HG03039 (cell line): Measurements from ENCODE around the gene SDK1.

Experiments used
- ATAC-seq: cut with Tn5 transposase; IDR thresholded peaks from one replicate; pipeline ENCODE4 v1.9.1; 2021; ENCODE audit warnings: mild to moderate bottlenecking, moderate library complexity; ENCODE audit not compliant: unreplicated experiment

SDK1 gene

GRCh38 chr7:3861386-3861785 lies 560.3 kb downstream of the SDK1 start:
- no peak for ATAC-seq

DNA sequence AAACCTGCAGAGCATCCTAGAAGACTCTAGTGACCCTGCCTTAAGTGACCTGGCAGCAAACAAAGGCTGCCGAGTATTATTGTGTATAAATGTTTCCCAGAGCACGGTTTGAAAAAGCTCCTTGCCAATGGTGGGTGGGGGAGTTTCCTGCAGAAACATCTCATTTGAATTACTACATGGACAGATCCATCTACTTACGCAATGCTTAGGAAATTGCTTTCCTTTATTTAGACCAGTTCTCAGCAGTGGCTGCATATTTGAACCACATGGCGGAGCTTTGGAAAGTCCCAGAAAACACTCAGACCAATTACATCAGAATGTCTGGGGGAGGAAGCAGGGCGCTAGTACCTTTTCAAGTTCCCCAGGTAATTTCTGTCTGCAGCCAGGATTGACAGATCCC lies 560.9 kb downstream of the SDK1 start:
- ATAC-seq: no peak

GRCh38 chr7:3862774-3863173 lies 561.7 kb downstream of the SDK1 start:
- no peak for ATAC-seq

DNA sequence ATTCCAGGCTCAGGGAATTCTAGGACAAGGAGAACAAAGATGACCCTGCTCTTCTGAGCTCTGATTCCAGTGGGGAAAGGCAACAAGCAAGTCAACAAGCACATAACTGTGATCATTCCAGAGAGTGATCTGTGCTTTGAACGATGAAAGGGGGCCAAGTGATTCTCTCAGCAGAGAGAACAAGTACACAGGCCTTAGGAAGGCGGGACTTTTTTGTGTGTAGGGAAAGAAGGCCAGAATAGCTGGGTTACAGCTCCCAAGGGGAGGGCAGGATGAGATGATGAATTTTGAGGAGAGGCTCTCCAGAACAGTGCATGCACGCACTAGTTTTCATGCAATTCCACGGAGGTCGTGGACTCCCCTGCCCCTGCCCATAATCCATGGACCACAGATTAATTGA lies 565.2 kb downstream of the SDK1 start:
- no peak for ATAC-seq

DNA sequence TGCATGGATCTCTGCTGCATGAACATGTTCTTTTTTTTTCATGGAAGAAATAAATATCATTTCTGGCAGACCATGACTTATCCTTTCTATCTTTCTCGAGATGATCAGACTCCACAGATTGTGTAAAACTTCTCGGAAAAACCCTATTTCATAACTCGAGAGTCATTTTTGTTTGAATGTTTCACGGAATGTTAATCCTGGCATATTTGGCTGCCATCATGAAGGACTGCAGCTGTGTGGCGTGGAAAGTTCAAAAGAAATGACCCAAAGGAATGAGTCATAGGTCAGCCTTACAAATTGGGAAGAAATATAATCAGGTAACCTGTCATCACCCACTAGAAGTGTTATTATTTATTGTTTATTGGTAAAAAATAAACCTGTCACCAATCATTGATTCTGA lies 566.8 kb downstream of the SDK1 start:
- no peak for ATAC-seq

DNA sequence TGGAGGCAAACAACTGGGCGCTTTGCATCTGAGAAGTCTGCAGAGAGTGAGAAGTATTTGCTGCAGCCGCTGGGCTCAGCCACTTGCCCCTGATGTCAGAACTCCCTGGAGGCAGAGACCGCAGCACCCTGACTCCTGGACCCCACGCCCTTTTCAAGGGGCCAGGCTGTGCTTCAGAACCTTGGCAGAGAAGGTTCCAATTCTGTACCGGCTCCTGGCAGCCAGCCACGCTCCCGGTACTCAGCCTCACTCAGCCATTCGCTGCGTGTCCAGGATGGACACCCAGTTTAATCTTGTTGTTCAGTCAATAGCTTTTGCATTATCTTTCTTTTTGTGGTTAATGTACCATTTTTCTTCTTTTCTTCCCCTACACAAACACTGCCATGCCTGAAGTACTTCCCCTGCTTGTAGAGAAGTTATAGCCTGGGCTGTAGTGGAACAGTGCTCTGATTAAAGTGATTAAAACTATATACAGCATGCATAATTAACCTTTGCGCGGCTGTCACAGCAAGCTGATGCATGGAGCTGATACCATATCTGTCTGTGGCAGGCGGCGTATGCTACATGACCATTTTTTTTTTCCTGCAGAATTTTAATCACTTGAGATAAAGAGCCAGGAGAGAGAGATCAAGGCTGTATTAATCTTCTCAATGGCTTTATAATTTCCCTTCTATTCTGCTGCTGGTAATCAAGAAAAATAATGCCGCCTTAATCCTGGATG lies 578.5 kb downstream of the SDK1 start:
- no peak for ATAC-seq

DNA sequence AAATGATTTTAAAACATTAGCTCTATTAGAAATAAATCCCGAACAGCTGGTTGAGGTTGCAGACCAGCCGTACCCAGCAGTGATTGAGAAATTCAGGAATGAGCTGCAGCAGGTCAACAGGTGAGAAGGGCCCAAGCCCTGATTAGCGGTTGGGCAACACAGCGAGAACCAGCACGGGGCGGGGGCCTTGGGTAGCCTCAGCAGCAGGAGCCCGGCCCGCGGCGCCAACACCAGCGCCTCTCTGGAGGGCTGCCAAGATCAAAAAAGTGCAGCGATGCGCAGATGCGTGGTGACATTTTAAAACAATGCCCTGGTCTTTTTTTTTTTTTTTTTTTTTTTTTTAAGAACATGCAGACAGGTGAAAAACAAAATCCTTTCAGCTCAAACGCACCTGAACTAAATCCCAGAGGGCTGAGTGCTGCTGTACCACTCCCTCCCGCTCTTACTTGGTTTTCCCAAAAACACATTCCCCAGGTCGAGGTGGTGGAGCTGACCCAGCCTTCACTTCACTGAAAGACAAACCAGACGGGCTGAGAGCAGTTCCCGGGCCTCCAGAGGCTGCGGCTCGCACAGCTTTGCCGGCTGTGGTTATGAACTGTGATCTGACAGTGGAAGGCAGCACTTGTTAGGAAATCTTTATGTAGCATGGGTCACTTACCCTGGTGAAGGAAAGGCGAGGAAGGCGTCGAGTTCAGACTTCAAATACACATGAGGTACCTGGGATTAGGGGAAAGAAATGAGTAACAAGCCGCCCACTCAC lies 579.4 kb downstream of the SDK1 start:
- no peak for ATAC-seq

GRCh38 chr7:3882782-3883181 lies 581.7 kb downstream of the SDK1 start:
- ATAC-seq: no peak

DNA sequence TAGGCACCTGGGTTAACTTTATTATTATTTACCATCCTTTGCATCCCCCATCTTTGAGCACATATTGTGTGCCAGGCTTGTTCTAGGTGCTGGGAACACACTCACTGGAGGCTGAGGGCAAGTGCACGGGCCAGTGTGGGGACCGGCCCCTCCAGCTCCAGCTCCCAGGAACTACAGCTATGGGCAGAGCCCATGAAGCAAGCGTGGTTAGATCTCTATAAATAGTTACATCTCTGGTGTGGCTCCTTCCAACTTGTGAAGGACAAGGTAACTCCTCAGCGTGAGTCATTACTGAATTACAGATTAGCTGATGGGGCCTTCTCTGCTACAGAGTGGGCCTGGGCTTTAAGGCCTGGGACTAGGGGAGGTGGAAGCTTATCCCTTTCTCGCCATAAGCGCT lies 583.5 kb downstream of the SDK1 start:
- ATAC-seq: no peak

DNA sequence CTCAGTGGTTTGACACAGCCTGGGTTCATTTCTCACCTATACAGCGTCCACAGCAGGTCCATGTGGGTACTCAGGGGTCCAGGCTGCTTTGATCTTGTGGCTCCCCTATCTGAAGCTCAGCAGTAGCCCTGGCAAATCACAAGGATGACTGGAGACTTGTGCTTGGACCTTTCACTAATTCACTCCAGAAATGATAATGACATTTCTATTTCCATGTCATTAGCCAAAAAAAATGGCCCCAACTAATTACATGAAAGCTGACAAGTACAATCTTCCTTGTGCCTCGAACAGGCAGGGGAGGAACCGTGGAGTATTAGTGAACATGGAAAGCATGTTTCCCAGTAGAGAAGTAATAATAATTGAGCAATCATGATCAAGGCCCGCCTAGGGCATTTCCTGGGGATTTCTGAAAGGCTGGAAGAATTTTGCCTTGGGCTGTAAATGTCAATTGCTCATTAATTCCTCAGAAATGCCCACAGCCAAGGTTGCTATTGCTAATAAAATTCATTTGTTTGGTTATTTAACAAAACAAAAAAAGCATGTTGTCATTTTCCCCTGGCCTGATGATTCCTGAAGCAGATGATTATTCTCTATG lies 586.1 kb downstream of the SDK1 start:
- ATAC-seq: no peak

- ATAC-seq: no peak
Measured at GRCh38 chr7:3888096-3888495, 587.0 kb downstream of the SDK1 start.

GRCh38 chr7:3892157-3892556 lies 591.1 kb downstream of the SDK1 start:
- ATAC-seq: no peak

DNA sequence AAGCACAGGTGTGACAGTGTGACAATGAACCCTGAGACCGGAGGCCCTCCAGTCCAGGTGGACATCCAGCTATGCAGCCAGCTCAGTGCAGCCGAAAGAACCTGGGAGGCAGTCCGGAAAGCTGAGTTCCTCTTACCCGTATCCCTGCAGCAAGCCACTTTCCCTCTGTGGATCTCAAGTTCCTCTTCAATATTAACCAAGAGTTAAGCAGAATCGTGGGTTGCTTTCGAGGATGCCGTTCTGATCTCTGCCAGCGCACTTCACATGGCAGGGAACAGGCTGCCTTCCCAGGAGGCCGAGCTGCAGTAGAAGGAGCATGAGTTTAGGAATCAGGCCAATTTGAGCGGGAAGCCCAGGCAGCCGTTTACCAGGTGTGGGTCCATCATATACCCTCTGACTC lies 591.6 kb downstream of the SDK1 start:
- no peak for ATAC-seq

DNA sequence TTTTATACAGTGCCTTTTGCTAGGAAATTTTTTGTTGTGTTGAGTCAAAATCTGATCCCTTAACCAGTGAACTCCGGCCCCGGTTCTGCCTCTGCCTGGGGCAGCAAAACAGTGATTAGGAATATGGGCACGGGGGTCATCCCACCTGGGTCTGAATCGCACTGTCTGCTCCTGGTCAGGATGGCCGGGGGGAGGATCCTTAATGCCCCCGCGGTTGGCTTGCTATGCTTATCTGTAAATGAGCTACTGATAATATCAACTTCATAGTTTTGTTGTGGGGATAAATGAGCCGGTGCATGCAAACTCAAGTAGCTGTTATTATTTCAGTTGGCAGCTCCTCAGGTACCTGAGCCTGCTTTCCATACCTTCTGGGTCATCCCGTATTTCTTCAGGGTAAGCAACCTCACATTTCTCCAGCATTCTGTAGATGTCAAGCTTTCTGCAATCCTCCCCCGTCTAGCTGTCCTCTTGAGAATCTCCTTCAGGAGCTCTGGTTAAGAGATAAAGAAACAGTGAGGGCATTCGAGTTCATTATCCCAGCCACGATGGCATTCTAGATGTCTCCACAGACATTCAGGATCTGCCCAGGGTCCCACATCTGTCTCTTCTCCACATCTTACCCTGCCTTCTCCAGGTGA lies 592.2 kb downstream of the SDK1 start:
- ATAC-seq: no peak

DNA sequence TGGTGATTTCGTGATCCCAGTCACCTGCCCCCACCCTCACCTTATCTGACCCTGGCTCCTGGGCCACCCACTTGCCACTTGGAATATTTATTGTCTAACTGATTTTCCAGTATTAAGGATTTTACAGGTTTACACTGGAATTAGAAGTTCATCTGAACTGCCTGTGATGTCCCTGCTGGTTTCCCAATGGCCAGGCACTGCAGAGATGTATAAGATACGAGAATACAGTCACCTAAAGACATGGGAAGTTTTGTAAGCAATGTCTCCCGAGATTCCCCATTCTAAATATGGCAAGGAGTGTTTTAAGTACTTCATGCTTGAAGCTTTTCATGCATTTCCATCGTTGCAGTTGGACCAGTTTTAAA lies 592.7 kb downstream of the SDK1 start:
- ATAC-seq: no peak

DNA sequence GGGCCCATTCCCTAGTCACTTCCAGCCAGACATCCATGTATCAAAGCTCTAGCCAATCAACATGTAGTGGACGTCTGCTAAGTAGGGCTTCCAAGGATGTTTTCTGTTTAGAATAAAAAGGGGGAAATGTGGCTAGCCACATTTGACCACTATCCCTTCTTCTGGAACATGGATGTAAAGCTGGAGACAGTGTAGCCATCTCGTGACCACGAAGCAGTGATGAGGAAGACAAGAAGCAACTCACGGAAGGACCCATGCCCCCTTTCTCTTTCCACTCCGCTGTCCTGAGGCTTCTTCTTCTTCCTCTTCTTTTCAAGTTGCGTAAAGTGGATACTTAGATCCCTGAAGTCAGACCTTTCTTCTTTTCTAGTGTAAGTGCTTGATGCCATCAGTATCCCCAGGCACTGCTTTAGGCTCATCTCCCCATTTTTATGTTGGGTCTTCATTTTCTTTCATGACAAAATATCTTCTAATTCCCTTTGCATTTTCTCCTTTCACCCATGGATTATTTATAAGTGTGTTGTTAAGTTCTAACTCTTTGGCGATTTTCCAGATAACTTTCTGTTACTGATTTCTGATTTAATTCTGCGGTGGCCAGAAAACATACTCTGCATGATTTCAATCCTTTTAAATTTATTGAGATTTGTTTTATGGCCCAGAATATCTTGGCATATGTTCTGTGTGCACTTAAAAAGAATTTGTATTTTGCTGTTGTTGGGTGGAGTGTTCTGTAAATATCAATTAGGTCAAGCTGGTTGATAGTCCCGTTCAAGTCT lies 594.5 kb downstream of the SDK1 start:
- no peak for ATAC-seq

DNA sequence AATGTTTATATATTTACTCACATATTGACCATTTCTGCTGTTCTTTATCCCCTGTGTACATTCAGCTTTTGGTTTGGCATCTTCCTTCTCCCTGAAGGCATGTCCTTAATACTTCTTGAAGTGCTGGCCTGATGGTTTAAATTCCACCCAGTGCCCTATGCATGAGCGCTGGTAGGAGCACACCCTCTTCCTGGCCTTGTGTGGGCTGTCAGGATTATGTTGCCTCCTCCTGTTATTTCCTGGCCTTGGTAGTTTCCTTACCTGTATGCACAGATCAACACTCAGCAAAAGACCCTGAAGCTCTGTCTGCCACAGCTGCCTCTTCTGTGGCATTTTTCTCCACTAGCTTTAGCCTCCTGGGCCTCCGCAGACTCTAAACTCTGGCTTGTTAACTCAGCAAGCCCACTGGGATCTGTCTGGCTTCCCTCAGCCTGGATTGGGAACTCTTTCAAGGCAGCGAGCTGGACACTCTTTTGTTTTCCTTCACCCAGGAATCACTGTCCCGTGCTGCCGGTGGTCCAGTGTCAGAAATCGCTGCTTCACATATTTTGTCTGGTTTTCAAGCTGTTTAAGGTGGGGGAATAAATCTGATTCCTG lies 595.2 kb downstream of the SDK1 start:
- no peak for ATAC-seq

GRCh38 chr7:3897430-3898372 lies 596.6 kb downstream of the SDK1 start:
- no peak for ATAC-seq

DNA sequence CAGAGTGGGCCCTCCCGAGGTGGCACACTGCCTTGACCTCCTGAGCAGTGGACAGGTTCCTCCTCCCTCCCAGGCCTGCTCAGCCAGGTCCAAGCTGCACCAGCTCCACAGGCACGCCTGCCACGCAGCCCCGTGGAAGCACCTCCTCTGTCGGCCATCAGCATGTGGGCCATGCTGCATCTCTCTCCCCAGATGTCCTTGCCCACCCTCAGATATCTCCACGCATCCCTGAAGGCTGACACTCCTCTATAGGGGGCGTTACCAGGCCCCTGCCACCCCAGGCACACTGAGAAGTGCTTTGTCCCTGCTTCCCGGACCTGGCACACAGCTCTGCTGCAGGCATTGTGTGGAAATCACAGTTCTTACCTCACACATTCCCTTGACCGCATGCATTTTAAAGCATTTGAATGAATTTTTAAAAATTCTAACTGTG lies 598.5 kb downstream of the SDK1 start:
- ATAC-seq: no peak
